Measurements from ENCODE around the gene CELF4.

Gene CELF4

DNA sequence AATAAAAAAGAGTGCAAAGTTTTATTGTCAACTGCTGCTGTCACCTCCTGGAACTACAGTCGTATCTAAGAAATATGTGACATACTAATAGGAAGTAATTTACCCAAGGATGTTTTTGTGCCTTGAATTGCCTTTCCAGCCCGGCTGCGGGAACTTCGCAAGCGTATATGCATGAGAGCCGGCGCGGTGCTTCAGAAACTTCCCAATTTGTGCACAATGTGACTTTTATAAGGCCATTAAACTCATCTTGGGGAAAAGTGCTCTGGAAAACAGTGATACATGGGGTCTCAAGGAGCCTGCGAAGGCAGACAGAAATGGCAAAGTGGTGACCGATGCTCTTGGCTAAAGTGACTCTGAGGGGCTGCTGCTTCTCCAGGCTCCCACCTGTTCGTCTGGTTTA lies 41.7 kb upstream of the CELF4 start:
- H3K4me3 ChIP-seq (ENCODE audit: low read depth, low read length): no peak overlapping the region
- no peak for DNase-seq
- TF ChIP-seq, protein P1, sequence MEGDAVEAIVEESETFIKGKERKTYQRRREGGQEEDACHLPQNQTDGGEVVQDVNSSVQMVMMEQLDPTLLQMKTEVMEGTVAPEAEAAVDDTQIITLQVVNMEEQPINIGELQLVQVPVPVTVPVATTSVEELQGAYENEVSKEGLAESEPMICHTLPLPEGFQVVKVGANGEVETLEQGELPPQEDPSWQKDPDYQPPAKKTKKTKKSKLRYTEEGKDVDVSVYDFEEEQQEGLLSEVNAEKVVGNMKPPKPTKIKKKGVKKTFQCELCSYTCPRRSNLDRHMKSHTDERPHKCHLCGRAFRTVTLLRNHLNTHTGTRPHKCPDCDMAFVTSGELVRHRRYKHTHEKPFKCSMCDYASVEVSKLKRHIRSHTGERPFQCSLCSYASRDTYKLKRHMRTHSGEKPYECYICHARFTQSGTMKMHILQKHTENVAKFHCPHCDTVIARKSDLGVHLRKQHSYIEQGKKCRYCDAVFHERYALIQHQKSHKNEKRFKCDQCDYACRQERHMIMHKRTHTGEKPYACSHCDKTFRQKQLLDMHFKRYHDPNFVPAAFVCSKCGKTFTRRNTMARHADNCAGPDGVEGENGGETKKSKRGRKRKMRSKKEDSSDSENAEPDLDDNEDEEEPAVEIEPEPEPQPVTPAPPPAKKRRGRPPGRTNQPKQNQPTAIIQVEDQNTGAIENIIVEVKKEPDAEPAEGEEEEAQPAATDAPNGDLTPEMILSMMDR (IDR thresholded peaks at IDR 0.05; ENCODE audit: low read depth, low read length): no peak
- no peaks in the 10 kb centered on the region for H3K36me3 ChIP-seq
- no peaks in the 10 kb centered on the region for H3K27me3 ChIP-seq (ENCODE audit: insufficient read depth, low read depth, severe bottlenecking)
- H3K9me3 ChIP-seq (ENCODE audit: severe bottlenecking): no peaks in the 10 kb centered on the region
- H3K27ac ChIP-seq: no peak overlapping the region

DNA sequence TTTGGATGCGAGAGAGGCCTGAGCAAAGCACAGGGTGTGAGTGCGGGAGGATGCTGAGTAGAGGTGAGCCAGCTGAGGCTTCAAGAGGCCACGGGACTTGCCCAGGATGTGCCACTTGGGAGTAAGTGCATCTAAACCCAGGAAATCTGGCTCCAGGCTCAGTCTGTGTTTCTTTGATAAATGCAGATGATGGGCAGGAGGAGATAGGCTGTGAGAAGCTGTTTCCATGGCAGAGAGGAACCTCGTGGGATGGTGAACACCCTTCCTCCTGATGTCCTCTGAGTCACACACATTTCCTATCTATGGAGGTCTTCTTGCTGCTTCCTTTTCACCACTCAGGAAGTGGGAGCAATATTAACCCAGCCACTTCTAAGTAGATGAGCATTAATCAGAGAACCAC lies 38.4 kb upstream of the CELF4 start:
- TF ChIP-seq, protein P1 (IDR thresholded peaks at IDR 0.05; ENCODE audit: low read depth, low read length): no peak
- DNase-seq: no peak

DNA sequence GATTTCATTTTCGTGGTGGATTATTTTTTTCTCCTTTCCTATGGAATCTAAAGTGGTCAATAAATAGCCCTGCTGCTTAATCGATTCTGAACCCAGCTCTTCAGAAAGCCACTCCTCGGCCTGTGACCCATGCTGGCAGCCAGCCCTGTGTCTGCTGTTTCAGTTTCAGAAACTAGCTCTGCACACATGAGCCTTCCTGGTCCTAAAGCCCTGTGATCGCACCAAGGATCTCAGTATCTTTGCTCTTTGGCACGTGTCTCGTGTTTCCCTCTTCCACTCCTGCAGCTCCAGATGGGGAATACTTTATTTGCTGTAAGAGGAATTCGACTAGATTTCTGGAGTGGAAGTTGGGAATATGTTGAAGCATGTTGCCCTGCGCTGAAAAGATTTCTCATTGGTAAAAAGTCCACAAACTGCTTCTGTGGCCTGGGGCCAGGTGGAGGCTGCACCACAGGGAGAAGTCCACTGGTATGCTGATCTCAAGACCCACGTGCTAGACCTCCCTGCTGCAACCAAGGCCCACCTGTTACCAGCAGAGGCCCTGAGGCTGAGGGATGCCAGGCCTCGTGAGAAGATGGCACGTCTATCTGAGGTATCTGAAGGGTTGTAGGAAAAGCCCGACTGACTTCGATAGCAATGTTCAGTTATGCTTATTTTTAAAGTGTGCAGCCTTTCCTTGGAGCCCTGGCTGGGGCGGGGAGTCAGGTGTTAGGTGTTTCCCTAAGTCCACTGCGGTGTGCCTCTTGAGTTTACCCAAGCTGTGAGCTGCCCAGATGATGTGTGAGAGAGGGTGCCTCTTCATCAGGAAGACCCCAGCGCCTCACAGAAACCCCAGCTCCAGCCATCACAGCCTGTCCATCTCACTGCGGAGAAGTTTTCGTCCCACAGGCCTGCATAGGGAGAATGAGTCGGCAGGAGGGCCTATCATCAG lies 33.6 kb upstream of the CELF4 start:
- H3K27me3 ChIP-seq (ENCODE audit: insufficient read depth, low read depth, severe bottlenecking): no peaks in the 10 kb centered on the region
- H3K9me3 ChIP-seq (ENCODE audit: severe bottlenecking): no peaks in the 10 kb centered on the region
- no peak for DNase-seq
- TF ChIP-seq, protein P1 (IDR thresholded peaks at IDR 0.05; ENCODE audit: low read depth, low read length): no peak
- H3K4me3 ChIP-seq (ENCODE audit: low read depth, low read length): no peak overlapping the region
- H3K27ac ChIP-seq: no peak overlapping the region
- no peaks in the 10 kb centered on the region for H3K36me3 ChIP-seq

More for the DNA sequence above, 38.4 kb upstream of the CELF4 start:
- Histone ChIP-seq H3K27me3 (ENCODE audit: insufficient read depth, low read depth, severe bottlenecking) (no peaks in the 10 kb centered on the region), H3K4me3 (ENCODE audit: low read depth, low read length) (no peak overlapping the region), H3K36me3 (no peaks in the 10 kb centered on the region), H3K9me3 (ENCODE audit: severe bottlenecking) (no peaks in the 10 kb centered on the region), H3K27ac (no peak overlapping the region)

DNA sequence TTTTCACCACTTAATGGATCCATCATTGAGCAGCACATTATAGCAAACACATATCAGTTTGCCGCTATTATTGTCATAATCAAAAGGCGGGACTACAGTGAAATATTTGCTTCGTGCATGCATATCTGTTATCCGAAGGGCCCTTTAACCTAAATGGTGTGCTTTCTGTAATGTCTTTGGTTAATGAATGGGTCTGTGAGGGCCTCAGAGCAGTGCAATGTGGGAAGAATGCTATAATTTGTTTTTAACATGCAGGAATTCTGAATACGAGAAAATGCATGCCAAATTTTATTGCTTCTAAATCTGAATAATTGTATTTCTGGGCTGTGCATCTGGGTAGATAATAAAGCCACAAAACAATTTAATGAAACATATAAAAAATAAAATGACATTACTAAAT lies 32.8 kb upstream of the CELF4 start:
- DNase-seq: no peak
- TF ChIP-seq, protein P1 (IDR thresholded peaks at IDR 0.05; ENCODE audit: low read depth, low read length): no peak
- Histone ChIP-seq H3K4me3 (ENCODE audit: low read depth, low read length) (no peak overlapping the region), H3K9me3 (ENCODE audit: severe bottlenecking) (no peaks in the 10 kb centered on the region), H3K27ac (no peak overlapping the region), H3K27me3 (ENCODE audit: insufficient read depth, low read depth, severe bottlenecking) (no peaks in the 10 kb centered on the region), H3K36me3 (no peaks in the 10 kb centered on the region)

DNA sequence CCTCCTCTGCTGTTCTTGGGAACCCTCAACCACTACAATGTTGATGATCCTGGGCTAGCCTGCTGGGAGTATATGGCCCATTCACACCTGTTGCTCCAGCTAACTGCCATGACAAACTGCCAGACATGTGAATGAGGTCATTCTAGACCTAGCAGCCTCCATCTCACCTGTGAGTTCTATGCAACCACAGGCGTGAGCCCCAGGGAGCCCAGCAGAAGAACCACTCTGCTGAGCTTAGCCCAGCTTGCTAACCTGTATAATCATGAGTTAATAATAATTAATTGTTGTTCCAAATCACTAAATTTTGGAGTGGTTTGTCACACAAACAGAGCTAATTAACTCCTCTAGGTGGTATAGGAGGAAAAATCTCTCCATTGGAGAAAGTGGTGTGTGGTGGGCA lies 24.7 kb upstream of the CELF4 start:
- Histone ChIP-seq H3K27me3 (ENCODE audit: insufficient read depth, low read depth, severe bottlenecking) (no peaks in the 10 kb centered on the region), H3K4me3 (ENCODE audit: low read depth, low read length) (no peak overlapping the region), H3K36me3 (no peaks in the 10 kb centered on the region), H3K27ac (no peak overlapping the region), H3K9me3 (ENCODE audit: severe bottlenecking) (no peaks in the 10 kb centered on the region)
- TF ChIP-seq, protein P1 (IDR thresholded peaks at IDR 0.05; ENCODE audit: low read depth, low read length): no peak
- no peak for DNase-seq
